Measurements from ENCODE around the gene LAMA2. TPM values are rescaled to one million over a fixed set of nuclear protein-coding genes. Genes with fewer than 3 reads are reported as not detected.

Gene LAMA2
- total RNA-seq, 6 experiments from 2014 or later, result 2.9 to 12.1 (median 6.2) TPM

GRCh38 chr6:129519750-129520149, 636.8 kb downstream of the LAMA2 start:
- H3K9me3 ChIP-seq, result no peaks in the 10 kb centered on the region
- TF ChIP-seq CTCF (IDR thresholded peaks at IDR 0.05) (no peak), POLR2A (IDR thresholded peaks at IDR 0.05) (no peak)
- H3K4me1 ChIP-seq, result no peaks in the 10 kb centered on the region
- H3K27ac ChIP-seq, result no peak overlapping the region
- WGBS (ENCODE audit: insufficient coverage, low coverage, low lambda C conversion rate, missing lambda C conversion rate), result 80% methylated on average over 2 of the region's 2 CpGs
- H3K4me3 ChIP-seq, result no peak overlapping the region
- no peak for DNase-seq
- no peaks in the 10 kb centered on the region for H3K36me3 ChIP-seq
- no peak for ATAC-seq
- intact Hi-C loops (cut with DNase I), result no loop called here
- H3K27me3 ChIP-seq, result no peaks in the 10 kb centered on the region

GRCh38 chr6:129521946-129522345, 639.0 kb downstream of the LAMA2 start:
- 44% methylated on average over 2 of the region's 2 CpGs for WGBS (ENCODE audit: insufficient coverage, low coverage, low lambda C conversion rate, missing lambda C conversion rate)
- Histone ChIP-seq H3K4me1 (no peaks in the 10 kb centered on the region), H3K27ac (no peak overlapping the region), H3K9me3 (no peaks in the 10 kb centered on the region), H3K4me3 (no peak overlapping the region), H3K27me3 (no peaks in the 10 kb centered on the region), H3K36me3 (no peaks in the 10 kb centered on the region)
- DNase-seq (no peak), ATAC-seq (no peak)
- intact Hi-C loops (cut with DNase I), result no loop called here
- TF ChIP-seq CTCF (IDR thresholded peaks at IDR 0.05) (no peak), POLR2A (IDR thresholded peaks at IDR 0.05) (no peak)

GRCh38 chr6:129523816-129524215, 640.9 kb downstream of the LAMA2 start:
- DNase-seq (no peak), ATAC-seq (no peak)
- Histone ChIP-seq H3K27me3 (no peaks in the 10 kb centered on the region), H3K27ac (no peak overlapping the region), H3K9me3 (no peaks in the 10 kb centered on the region), H3K4me3 (no peak overlapping the region), H3K4me1 (no peaks in the 10 kb centered on the region), H3K36me3 (no peaks in the 10 kb centered on the region)
- intact Hi-C loops (cut with DNase I), result no loop called here
- TF ChIP-seq CTCF (IDR thresholded peaks at IDR 0.05) (no peak), POLR2A (IDR thresholded peaks at IDR 0.05) (no peak)
- 39% methylated on average over 4 of the region's 4 CpGs for WGBS (ENCODE audit: insufficient coverage, low coverage, low lambda C conversion rate, missing lambda C conversion rate)

- ATAC-seq, result no peak
- H3K27ac ChIP-seq, result no peak overlapping the region
- WGBS (ENCODE audit: insufficient coverage, low coverage, low lambda C conversion rate, missing lambda C conversion rate), result 67% methylated on average over 1 of the region's 1 CpG
- DNase-seq, result no peak
- no peaks in the 10 kb centered on the region for H3K36me3 ChIP-seq
- intact Hi-C loops (cut with DNase I), result no loop called here
- no peaks in the 10 kb centered on the region for H3K9me3 ChIP-seq
- no peaks in the 10 kb centered on the region for H3K4me1 ChIP-seq
- no peak overlapping the region for H3K4me3 ChIP-seq
- TF ChIP-seq CTCF (IDR thresholded peaks at IDR 0.05) (no peak), POLR2A (IDR thresholded peaks at IDR 0.05) (no peak)
- no peaks in the 10 kb centered on the region for H3K27me3 ChIP-seq
These were observed 642.1 kb downstream of the LAMA2 start for GRCh38 chr6:129525055-129525454.

- no peak for TF ChIP-seq CTCF (IDR thresholded peaks at IDR 0.05)
- H3K4me3 ChIP-seq, result no peak overlapping the region
- no peak for DNase-seq
- no peaks in the 10 kb centered on the region for H3K27me3 ChIP-seq
- no peaks in the 10 kb centered on the region for H3K9me3 ChIP-seq
- H3K4me1 ChIP-seq, result no peaks in the 10 kb centered on the region
- intact Hi-C loops (cut with DNase I), result no loop called here
- no peaks in the 10 kb centered on the region for H3K36me3 ChIP-seq
- H3K27ac ChIP-seq, result no peak overlapping the region
- ATAC-seq, result no peak
These were observed 652.0 kb downstream of the LAMA2 start for GRCh38 chr6:129534926-129535325.

Data from right lobe of liver (tissue), 6 donors.